GM12873 (cell line): ENCODE results near the gene GATB.

Source experiments
- CTCF ChIP-seq: IDR thresholded peaks from 2 replicates; pipeline ENCODE4 v1.5.1; 2012; ENCODE audit warnings: low read depth, mild to moderate bottlenecking, moderate library complexity, low read length, control low read depth; ENCODE audit not compliant: insufficient read depth; ENCODE audit errors: missing control alignments

Gene GATB

GRCh38 chr4:151678048-151678872, 82.5 kb downstream of the GATB start:
- TF ChIP-seq CTCF, result no peak

- no peak for TF ChIP-seq CTCF
Measured at GRCh38 chr4:151677193-151677592, 83.6 kb downstream of the GATB start.

- TF ChIP-seq CTCF, result no peak
Measured at GRCh38 chr4:151676301-151676700, 84.5 kb downstream of the GATB start.

- no peak for TF ChIP-seq CTCF
Measured at GRCh38 chr4:151675411-151675971, 85.3 kb downstream of the GATB start.

GRCh38 chr4:151674804-151675391, 85.9 kb downstream of the GATB start:
- TF ChIP-seq CTCF, result no peak

GRCh38 chr4:151673908-151674520, 86.8 kb downstream of the GATB start:
- TF ChIP-seq CTCF, result no peak

GRCh38 chr4:151672996-151673395, 87.8 kb downstream of the GATB start:
- TF ChIP-seq CTCF, result no peak
